Measurements from ENCODE around the gene AOC1.

DNA sequence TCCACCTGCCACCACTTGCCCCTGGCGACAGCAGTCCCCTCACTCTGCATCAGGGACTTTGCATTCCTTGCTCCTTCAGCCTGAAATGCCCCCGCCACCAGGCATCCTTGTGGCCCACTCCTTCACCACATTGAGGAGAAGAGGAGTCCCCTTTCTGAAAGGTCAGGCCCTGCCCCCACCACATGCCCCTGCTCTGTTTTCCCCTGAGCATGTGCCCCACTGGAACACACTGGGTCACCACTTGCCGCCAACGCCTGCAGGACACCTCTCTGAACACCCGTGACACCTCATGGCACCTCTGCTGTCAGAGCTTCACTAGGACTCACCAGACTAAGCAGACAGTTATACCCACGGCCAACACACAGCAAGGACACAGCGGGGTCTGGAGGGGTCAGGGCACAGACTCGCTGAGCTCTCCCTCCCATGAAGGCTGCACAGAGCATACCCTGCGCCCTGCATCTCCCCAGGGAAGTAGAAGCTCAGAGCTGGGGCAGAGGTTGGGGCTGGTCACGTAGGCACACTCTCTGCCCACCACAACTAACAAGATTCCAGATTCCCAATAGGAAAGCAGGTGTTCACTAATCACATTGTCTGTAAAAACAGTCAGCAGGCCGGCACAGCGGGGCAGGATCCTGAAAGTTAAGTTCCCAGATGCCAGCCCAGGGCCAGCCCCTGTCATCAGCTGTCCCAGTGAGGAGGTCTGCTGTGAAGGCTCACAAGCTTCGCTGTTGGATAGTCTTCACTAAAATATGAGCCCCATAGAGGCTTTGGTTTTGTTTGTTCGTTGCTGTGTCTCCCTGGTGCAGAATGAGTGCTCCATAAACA is 5.8 kb upstream of the AOC1 start:
- TF ChIP-seq, protein P1, sequence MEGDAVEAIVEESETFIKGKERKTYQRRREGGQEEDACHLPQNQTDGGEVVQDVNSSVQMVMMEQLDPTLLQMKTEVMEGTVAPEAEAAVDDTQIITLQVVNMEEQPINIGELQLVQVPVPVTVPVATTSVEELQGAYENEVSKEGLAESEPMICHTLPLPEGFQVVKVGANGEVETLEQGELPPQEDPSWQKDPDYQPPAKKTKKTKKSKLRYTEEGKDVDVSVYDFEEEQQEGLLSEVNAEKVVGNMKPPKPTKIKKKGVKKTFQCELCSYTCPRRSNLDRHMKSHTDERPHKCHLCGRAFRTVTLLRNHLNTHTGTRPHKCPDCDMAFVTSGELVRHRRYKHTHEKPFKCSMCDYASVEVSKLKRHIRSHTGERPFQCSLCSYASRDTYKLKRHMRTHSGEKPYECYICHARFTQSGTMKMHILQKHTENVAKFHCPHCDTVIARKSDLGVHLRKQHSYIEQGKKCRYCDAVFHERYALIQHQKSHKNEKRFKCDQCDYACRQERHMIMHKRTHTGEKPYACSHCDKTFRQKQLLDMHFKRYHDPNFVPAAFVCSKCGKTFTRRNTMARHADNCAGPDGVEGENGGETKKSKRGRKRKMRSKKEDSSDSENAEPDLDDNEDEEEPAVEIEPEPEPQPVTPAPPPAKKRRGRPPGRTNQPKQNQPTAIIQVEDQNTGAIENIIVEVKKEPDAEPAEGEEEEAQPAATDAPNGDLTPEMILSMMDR (IDR thresholded peaks at IDR 0.05), result no peak
- TF ChIP-seq ZFX (IDR thresholded peaks at IDR 0.05; ENCODE audit: borderline replicate concordance), result no peak

Measured in 22Rv1 (cell line).